ENCODE measurements around the gene SDR39U1.

GRCh38 chr14:24459331-24459730 is 16.8 kb upstream of the SDR39U1 start:
- TF ChIP-seq, protein P1, sequence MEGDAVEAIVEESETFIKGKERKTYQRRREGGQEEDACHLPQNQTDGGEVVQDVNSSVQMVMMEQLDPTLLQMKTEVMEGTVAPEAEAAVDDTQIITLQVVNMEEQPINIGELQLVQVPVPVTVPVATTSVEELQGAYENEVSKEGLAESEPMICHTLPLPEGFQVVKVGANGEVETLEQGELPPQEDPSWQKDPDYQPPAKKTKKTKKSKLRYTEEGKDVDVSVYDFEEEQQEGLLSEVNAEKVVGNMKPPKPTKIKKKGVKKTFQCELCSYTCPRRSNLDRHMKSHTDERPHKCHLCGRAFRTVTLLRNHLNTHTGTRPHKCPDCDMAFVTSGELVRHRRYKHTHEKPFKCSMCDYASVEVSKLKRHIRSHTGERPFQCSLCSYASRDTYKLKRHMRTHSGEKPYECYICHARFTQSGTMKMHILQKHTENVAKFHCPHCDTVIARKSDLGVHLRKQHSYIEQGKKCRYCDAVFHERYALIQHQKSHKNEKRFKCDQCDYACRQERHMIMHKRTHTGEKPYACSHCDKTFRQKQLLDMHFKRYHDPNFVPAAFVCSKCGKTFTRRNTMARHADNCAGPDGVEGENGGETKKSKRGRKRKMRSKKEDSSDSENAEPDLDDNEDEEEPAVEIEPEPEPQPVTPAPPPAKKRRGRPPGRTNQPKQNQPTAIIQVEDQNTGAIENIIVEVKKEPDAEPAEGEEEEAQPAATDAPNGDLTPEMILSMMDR (IDR thresholded peaks at IDR 0.05; ENCODE audit: low read length), result no peak
- no peak for TF ChIP-seq EZH2phosphoT487 (IDR thresholded peaks at IDR 0.05; ENCODE audit: low read length)
- no peak for TF ChIP-seq EZH2 (optimal IDR thresholded peaks at IDR 0.05; ENCODE audit: low read depth, low read length)
